GM19467 (cell line): ENCODE results near the gene RFX2.

Experiments used
- ATAC-seq: cut with Tn5 transposase; IDR thresholded peaks from one replicate; pipeline ENCODE4 v1.9.1; 2021; ENCODE audit warnings: mild to moderate bottlenecking, moderate library complexity; ENCODE audit not compliant: unreplicated experiment

Gene RFX2

DNA sequence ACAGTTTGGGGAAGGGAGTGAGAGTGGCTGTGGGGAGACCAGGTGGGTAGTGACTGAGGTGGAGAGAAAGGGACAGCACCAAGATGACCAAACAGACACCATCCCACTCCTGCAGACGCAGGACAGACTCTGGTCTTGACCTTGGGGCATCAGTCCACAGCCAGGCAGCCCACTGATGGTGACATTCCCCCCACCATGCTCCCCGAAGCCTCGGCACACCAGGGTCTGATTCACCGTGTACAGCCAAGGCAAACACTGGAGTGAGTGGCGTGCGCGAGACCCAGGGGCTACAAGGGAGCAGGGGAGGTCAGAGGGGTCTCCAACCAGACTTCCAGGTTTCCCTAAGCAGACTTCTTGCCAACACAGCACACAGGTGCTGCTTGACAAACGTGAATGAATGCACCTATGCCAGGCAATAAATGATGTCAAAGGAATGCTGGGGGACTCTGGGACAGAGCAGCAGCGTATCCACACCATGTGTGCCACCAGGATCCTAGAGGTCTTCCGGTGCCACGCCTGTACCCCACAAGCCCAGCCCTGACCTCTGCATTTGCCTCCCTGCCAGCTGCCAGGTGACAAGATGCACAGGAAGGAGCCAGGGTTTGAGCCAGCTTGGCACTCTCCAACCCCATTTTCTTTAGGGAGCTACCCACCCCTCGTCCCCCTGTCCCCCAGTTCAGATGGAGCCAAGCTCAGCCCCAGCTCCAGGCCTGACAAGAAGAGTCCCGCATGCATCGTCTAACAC, 150.9 kb downstream of the RFX2 start:
- ATAC-seq: no peak

GRCh38 chr19:5958851-5959122, 151.5 kb downstream of the RFX2 start:
- ATAC-seq: no peak

DNA sequence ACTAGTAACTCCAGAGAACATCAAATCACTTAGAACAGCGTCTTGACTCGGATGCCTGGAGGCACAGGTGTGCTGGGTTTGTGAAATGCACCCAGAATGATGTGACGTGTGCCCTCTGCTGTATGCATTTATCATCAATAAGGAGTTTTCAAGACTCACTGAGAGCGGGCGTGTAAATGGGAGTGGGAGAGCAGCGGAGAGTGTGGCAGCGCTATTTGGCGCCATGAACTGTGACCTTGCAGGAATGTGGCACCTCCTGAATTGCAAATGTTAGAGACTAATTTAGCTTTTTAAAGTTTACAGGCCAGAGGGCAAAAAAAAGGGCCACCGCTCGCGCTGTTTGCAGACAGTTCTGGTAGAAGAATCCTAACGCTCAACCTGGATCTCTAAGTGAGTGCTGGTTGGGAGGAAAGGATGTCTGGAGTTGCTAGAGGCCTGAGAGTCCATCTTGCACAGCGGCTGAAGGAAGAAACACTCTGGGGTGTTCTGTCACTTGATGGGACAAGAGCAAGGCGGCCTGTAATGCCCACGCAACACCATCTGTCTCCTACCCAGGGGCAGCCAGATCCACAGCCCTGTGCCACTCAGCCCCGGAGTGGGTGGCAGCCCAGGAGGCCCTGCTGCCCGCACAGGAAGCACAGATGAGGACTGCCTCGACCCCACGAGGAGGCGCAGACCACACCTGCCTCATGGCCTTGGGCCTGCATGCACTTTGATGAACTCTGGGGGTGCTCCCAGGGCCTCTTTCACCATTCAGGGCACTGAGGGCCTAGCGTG, 152.0 kb downstream of the RFX2 start:
- no peak for ATAC-seq

DNA sequence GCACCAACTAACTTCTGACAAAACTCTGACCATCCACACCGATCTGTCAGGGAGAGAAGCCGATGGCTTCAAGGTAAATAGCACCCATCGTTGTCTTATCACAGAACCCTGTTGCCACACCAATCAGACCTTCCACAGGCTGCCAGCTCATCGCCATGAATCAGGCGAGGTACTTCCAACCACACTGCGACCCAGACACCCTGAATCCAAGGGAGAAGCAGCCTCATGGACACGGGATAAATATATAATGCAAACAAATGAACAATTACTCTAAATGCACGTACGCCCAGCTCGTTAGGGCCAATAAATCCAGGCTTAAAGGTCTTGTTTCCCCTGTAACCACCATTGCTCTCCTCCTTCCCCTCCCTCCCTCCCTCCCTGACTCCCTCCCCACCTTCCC, 153.1 kb downstream of the RFX2 start:
- ATAC-seq: no peak

DNA sequence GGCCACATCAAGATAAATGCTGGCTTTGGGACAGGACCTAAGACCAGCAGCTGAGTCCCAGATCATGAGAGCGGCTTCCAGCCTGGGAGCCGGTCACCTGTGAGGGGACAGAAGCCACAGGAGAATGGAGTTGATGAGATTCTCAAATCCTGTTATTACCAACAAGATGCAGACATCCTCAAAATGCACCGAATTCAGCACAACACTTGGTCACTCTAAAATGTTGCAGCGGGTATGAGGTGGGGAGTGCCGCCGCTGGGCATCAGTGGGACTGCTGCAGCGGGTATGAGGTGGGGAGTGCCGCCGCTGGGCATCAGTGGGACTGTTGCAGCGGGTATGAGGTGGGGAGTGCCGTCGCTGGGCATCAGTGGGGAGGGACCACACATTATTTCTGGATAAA, 153.6 kb downstream of the RFX2 start:
- ATAC-seq: no peak

- ATAC-seq: no peak
Observed at GRCh38 chr19:5956323-5956722, 154.0 kb downstream of the RFX2 start.

DNA sequence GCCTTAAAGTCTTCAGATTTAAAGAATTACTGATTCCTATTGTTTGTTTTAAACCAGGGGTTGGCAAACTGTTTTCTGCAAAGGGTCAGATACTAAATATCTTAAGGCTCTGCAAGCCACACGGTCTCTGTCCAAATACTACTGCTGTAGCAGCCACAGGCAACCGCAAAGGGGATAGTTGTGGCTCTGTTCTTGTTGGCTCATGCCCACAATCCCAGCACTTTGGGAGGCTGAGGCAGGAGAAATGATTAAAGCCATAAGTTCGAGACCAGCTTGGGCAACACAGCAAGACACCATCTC, 154.7 kb downstream of the RFX2 start:
- ATAC-seq: no peak

GRCh38 chr19:5954293-5954692, 156.0 kb downstream of the RFX2 start:
- no peak for ATAC-seq

GRCh38 chr19:5953680-5954213, 156.6 kb downstream of the RFX2 start:
- no peak for ATAC-seq

DNA sequence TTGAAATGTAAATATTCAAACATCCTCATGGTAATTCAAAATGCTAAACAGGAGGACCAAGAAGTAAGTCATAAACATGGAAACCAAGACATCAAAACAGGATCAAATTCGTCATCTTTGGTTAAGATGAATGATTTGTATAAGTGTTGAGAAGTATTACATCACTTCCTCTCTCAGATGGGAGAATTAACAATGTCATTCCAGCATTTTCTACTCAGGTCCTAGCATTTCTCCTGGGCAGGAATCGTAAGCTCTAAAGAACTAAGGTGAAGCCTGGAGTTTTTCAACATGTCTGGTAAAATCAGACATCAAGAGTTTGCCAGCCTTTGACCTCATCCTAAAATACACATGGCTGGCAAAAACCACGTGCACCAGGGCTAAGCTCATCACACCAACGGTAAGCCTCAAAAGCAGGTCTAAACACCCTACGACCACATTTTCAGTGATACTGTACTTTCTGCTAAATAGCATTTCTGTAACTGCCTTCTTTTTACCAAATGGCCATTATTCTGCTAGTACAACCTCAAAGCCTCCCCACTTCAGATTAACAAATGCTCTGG, 157.2 kb downstream of the RFX2 start:
- no peak for ATAC-seq

- ATAC-seq: no peak
Observed at GRCh38 chr19:5952193-5953029, 157.9 kb downstream of the RFX2 start.

GRCh38 chr19:5951338-5951861, 158.9 kb downstream of the RFX2 start:
- ATAC-seq: no peak

- no peak for ATAC-seq
Observed at GRCh38 chr19:5950741-5951140, 159.6 kb downstream of the RFX2 start.

GRCh38 chr19:5949792-5950305, 160.5 kb downstream of the RFX2 start:
- ATAC-seq: no peak

- no peak for ATAC-seq
Observed at GRCh38 chr19:5948752-5949564, 161.3 kb downstream of the RFX2 start.

- ATAC-seq: no peak
Observed at GRCh38 chr19:5947435-5947834, 162.9 kb downstream of the RFX2 start.

GRCh38 chr19:5943623-5944022, 166.7 kb downstream of the RFX2 start:
- ATAC-seq: no peak
